COLO668 (cell line): ENCODE data around the gene HBG1.

Experiments
- DNase-seq: peaks from one replicate; lab custom pipeline; 2025; ENCODE audit not compliant: unreplicated experiment; lab: John Stamatoyannopoulos, UW

Gene HBG1

DNA sequence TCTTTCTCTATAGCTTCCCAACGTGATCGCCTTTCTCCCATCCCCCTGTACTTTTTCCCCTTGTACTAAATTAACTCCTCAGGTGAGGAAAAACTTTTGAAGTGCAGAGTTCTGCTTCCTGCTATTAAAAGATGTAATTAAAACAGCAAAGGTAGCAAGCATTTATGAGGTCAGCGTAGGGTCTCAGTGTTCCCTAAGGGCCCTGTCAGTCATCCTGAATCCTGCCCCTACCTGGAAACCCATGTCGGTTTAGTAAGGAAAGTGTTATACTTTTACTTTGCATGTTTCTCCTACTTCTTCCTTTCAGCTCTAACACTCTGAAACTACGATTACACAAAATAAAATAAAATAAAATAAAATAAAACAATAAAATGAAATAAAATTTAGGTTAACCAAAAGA, 21.5 kb downstream of the HBG1 start:
- no peak for DNase-seq

DNA sequence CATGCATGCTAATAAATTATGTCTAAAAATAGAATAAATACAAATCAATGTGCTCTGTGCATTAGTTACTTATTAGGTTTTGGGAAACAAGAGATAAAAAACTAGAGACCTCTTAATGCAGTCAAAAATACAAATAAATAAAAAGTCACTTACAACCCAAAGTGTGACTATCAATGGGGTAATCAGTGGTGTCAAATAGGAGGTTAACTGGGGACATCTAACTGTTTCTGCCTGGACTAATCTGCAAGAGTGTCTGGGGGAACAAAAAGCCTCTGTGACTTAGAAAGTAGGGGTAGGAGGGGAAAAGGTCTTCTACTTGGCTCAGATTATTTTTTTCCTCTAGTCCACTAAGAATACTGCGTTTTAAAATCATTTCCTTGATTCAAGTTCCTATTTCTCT, 22.0 kb downstream of the HBG1 start:
- DNase-seq: no peak

DNA sequence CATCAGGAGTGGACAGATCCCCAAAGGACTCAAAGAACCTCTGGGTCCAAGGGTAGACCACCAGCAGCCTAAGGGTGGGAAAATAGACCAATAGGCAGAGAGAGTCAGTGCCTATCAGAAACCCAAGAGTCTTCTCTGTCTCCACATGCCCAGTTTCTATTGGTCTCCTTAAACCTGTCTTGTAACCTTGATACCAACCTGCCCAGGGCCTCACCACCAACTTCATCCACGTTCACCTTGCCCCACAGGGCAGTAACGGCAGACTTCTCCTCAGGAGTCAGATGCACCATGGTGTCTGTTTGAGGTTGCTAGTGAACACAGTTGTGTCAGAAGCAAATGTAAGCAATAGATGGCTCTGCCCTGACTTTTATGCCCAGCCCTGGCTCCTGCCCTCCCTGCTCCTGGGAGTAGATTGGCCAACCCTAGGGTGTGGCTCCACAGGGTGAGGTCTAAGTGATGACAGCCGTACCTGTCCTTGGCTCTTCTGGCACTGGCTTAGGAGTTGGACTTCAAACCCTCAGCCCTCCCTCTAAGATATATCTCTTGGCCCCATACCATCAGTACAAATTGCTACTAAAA, 22.8 kb downstream of the HBG1 start, which contains the start of gene HBB:
HBB (minus strand) TSS at position 340 of the 579 bp plus-strand sequence; CDS start at position 290, 50 bp downstream.
- DNase-seq: no peak

DNA sequence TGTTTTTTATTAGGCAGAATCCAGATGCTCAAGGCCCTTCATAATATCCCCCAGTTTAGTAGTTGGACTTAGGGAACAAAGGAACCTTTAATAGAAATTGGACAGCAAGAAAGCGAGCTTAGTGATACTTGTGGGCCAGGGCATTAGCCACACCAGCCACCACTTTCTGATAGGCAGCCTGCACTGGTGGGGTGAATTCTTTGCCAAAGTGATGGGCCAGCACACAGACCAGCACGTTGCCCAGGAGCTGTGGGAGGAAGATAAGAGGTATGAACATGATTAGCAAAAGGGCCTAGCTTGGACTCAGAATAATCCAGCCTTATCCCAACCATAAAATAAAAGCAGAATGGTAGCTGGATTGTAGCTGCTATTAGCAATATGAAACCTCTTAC, 24.2 kb downstream of the HBG1 start:
- DNase-seq: no peak

DNA sequence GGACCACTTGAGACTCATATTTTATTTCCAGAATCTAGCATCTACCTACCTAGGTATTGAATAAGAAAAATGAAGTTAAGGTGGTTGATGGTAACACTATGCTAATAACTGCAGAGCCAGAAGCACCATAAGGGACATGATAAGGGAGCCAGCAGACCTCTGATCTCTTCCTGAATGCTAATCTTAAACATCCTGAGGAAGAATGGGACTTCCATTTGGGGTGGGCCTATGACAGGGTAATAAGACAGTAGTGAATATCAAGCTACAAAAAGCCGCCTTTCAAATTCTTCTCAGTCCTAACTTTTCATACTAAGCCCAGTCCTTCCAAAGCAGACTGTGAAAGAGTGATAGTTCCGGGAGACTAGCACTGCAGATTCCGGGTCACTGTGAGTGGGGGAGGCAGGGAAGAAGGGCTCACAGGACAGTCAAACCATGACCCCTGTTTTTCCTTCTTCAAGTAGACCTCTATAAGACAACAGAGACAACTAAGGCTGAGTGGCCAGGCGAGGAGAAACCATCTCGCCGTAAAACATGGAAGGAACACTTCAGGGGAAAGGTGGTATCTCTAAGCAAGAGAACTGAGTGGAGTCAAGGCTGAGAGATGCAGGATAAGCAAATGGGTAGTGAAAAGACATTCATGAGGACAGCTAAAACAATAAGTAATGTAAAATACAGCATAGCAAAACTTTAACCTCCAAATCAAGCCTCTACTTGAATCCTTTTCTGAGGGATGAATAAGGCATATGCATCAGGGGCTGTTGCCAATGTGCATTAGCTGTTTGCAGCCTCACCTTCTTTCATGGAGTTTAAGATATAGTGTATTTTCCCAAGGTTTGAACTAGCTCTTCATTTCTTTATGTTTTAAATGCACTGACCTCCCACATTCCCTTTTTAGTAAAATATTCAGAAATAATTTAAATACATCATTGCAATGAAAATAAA, 24.8 kb downstream of the HBG1 start:
- no peak for DNase-seq

DNA sequence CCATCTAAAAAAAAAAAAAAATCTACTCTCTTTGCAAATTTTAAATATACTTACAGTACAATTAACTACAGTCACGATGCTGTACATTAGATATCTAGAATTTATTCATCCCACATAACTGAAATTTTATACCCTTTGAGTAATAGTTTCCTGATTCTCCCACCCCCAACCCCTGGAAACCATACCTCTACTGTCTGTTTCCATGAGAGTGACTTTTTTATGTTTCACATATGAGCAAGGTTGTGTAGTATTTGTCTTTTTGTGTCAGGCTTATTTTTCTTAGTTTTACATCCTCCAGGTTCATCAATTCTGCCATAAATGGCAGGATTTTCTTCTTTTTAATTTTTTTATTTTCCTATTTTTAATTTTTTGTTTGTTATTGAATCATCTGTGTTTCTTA, 26.0 kb downstream of the HBG1 start:
- DNase-seq: no peak

DNA sequence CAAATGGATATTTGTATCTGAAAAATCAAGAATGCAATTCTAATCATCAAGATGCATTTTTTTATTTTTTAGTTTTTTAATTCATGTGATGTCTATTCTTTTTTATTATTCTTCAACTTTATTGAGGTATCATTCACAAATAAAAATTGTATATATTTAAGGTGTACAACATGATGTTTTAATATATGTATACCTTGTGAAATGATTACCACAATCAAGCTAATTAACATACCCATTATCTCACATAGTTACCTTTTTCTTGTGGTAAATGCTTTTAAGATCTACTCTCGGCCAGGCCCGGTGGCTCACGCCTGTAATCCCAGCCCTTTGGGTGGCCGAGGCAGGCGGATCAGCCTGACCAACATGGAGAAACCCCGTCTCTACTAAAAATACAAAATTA, 26.5 kb downstream of the HBG1 start:
- DNase-seq: no peak

DNA sequence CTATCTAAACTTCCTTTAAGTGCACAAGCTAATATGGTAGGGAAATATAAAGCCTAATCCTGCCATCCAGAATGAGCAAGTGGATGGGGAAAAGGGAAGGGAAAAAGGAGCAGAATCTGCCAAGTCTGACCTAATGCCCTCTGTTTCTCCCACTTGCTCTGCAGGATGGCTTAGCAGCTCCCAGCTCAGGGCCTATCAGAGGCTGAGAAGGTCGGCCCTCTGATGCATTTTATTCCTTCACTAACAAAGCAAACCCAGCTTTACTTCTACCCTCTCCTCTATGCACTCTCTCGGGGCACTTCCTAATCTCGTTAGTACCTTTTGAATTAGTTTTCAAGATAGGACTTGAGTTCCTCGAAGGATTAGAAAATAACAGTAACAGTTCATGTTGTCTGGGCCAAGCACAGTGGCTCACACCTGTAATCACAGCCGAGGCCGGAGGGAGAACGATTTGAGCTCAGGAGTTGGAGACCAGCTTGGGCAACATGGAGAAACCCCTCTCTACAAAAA, 39.2 kb downstream of the HBG1 start:
- no peak for DNase-seq

DNA sequence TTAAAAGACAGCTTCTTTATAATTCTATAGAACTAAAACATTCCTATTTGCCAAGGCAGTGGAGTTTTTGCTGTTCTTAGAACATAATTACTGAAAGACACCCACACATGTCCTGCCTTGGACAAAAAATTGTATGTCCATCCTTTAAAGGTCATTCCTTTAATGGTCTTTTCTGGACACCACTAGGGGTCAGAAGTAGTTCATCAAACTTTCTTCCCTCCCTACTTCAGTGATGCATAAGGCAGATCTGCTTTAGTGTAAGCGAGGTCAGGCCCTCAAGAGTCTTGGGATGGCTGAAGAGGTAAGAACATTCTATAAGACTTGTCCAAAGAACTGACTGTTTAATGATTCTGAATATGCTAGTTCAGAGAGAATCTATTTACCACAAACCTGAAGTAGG, 44.9 kb downstream of the HBG1 start:
- no peak for DNase-seq

DNA sequence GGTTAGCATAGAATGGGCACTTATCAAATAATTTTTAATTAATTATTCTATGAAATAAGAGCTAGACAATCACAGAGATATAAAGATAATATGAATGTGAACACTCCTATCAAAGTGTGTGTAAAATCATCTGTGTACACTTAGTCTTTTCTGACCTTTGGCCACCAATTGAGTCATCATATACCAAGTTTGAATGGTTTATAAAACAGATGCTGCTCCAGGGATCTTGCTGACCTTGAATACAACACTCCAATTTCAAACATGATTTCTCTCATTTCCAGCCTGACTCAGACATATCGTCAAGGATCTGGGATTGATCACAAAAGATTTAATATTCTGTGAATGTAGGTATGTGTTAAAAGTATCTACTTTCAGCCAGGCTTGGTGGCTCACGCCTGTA, 46.3 kb downstream of the HBG1 start:
- DNase-seq: no peak

DNA sequence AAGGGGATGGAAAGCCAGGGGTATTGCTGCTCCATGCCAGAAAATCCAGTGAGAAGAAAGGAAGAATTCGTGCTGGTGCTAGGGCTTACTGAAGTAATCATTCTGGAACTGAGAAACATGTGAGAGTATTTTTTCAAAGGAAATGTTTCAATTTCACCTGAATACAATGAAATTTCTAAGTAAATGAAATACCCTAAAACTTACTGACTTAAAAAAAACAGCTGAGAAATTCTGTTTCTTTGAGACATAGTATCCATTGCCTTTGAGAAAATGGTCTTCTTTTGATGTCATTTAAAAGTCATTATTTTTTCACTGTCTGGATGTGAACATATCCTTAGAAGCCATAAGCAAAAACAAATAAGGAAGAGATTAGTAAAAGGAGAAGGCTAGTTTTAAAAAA, 49.1 kb downstream of the HBG1 start, which contains the start of gene OR51V1:
OR51V1 (minus strand) TSS at position 101 of the 400 bp plus-strand sequence; CDS start at position 101, 0 bp downstream.
- no peak for DNase-seq

DNA sequence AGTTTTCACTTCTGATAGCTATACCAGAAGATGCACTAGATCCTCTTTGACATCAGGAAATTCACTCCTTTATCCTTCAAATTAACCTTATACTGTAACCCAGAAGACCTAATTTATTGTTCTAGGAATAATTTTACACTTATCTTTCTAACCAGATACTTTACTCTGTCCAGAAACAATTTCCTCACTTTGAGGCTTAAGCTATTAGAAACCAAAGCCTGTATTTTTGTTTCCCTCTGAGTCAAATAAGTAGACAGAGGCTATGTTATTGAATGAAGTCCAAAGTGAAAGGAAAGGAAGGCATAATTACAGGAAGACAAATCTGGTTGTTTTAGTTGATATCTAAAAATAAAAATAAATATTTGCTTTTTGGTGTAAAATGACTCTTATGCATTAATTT, 51.4 kb downstream of the HBG1 start:
- no peak for DNase-seq
